Heart right ventricle (tissue), 16 donors: ENCODE data around the gene ECT2. TPM values are rescaled to one million over a fixed set of nuclear protein-coding genes. Genes with fewer than 3 reads are reported as not detected.
"Not testable (repeated sequence)": the region's sequence is repeated elsewhere in the genome, so short reads cannot be mapped to it uniquely, and the experiment has no call there.

ENCODE experiments used
- ATAC-seq, 8 donors: fragments of 200-7000 bp; cut with Tn5 transposase; one replicate each; pipeline ENCODE4 v1.9.1; 2020; ENCODE audit warnings: mild to moderate bottlenecking in 8 of 8, moderate library complexity in 8 of 8, moderate number of reproducible peaks in 1 of 8
- DNase-seq, 2 donors: peaks; one replicate each; pipeline ENCODE4 v3.0.0-alpha.2; 2020
- H3K27ac ChIP-seq, 10 donors: fragments of 200-600 bp; sonication (generic) in 2 of 10; one replicate each; pipeline versions ENCODE4 v1.5.0 to v1.8.0; 2020 to 2022; ENCODE audit warnings: mild to moderate bottlenecking in 3 of 10
- H3K27me3 ChIP-seq, 7 donors: fragments of 200-600 bp; one replicate each; pipeline ENCODE4 v1.8.0; 2021 to 2022; ENCODE audit warnings: mild to moderate bottlenecking in 2 of 7
- H3K36me3 ChIP-seq, 9 donors: fragments of 200-600 bp; sonication (generic) in 1 of 9; one replicate each; pipeline versions ENCODE4 v1.5.0 to v1.8.0; 2020 to 2022; ENCODE audit warnings: mild to moderate bottlenecking in 2 of 9
- H3K4me1 ChIP-seq, 9 donors: fragments of 200-600 bp; sonication (generic) in 1 of 9; one replicate each; pipeline versions ENCODE4 v1.5.0 to v1.8.0; 2020 to 2022; ENCODE audit warnings: mild to moderate bottlenecking in 4 of 9
- H3K4me3 ChIP-seq, 10 donors: fragments of 200-600 bp; sonication (generic) in 2 of 10; one replicate each; pipeline versions ENCODE4 v1.5.0 to v1.8.0; 2020 to 2022; ENCODE audit warnings: mild to moderate bottlenecking in 7 of 10, moderate library complexity in 2 of 10
- H3K9me3 ChIP-seq, 11 donors: fragments of 200-600 bp in 10 of 11; sonication (generic) in 2 of 11; one replicate each; pipeline versions ENCODE4 v1.5.0 to v1.8.0; 2013 to 2022; ENCODE audit warnings: mild to moderate bottlenecking in 2 of 11, control low read depth in 1 of 11, moderate library complexity in 1 of 11
- WGBS, 2 donors: extraction: QIAGEN DNeasy Blood & Tissue Kit; methylation state at CpG; one replicate each; pipeline ENCODE4 v1.1.7; 2013; ENCODE audit warnings: inconsistent platforms in 1 of 2; 5-methylcytosine and 5-hydroxymethylcytosine counted together
- intact Hi-C, 10 donors: fragments of 100-400 bp; cut with DNase I; formaldehyde crosslinking; loops; one replicate each; pipeline versions ENCODE4 v1.11.1 to v1.14.2; 2022
- polyA plus RNA-seq, 2 donors: library from polyadenylated mRNA; stranded (reverse); fragments of 200-250 nt; gene quantifications; one replicate each; pipeline ENCODE4 v1.2.3, GENCODE V29; 2013
- total RNA-seq, 10 donors: library from RNA; stranded (reverse); fragmentation: NEBNext Ultra II Directional in 3 of 10; extraction: Animal tissue kit (Norgen Biotek cat#: 25700) in 3 of 10; gene quantifications; one replicate each; pipeline versions ENCODE4 v1.2.1 to v1.2.4, GENCODE V29; 2021 to 2023
- TF ChIP-seq, protein P1 (sequence below), 9 donors: fragments of 200-600 bp; sonication (generic) in 2 of 9; IDR thresholded peaks; one replicate each; pipeline versions ENCODE4 v1.5.0 to v1.8.0; 2021 to 2022; ENCODE audit warnings: antibody characterized with exemption in 9 of 9, mild to moderate bottlenecking in 5 of 9, moderate library complexity in 1 of 9
- donor health status: Arrhythmogenic right ventricular cardiomyopathy.
- donor health status: ischemic (EF 13 %, LVEDD 7.1; RV severe dilation, severe dysfunction).
- donor health status: healthy with polysubstance abuse.
- donor health status: DM: no; HTN: yes; CAD: no.
- donor health status: DM: no; HTN: no; CAD: no.
- donor health status: ischemic (EF 25% LVEDD 6.9; RV normal size, moderate dysfunction).
- donor health status: ischemic (EF 25% LVEDD 5.7; RV mildly dilated, moderate dysfunction).
- donor health status: healthy.
- donor health status: DM: yes; HTN: yes; CAD: no.
- donor health status: Ischemic cardiomyopathy.
- donor health status: ischemic (EF 35%, LVEDD 5.7; RV mildly dilated, moderate dysfunction).
- donor health status: nonischemic (EF 11% LVEDD 7.7; RV severe dilation, severe dysfunction).
- donor health status: DM: yes; HTN: yes; CAD: no.
- donor health status: PGD.
- donor health status: ischemic (EF 29% LVEDD 5.4; RV normal size, mild dysfunction).
- donor health status: nonischemic (EF 23%, LVEDD 6.1; RV moderate dilation, normal function).

ECT2 gene
- total and polyA plus RNA-seq, 12 donors, result 2.0 to 8.0 (median 5.3) TPM

DNA sequence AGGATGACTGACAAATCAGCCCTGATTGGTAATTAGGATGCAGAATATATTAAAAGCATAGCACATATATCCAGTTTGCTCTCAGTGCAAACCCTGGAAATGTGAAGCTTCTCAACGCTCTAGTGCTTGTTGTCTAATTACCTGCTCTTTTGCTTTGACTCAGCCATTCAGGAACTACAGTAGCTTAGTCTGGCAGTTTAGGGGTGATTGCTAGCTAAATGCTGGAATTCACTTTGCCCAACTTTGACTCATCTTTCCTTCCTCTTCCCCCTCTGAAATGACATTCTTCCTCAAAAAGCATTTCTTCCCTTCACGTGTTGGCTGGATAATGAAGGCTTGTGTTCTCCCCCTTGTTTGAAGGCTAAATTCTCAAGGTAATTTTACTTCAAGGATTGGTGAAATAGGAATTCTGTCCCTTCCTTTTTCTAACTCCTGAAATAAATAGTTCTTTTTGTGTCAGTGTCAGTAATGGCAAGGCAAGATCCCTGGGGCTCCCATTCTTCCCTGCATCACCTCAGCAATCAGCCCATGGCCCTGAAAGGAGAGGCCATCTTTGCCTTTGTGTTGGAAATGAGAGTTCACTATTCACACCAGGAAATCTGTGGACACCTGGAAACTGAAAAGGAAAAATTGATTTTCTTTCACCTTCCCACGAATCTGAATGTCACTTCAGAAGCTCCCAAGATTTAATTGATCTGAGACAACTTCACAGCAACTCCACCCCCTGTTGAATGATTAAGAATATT is 103.6 kb downstream of the ECT2 start:
- Histone ChIP-seq H3K27me3 (no peaks in the 10 kb centered on the region), H3K4me3 (no peak overlapping the region), H3K9me3 (no peaks in the 10 kb centered on the region), H3K27ac (no peak overlapping the region), H3K4me1 (peaks cover 0 to 27% (median 18%) of the 10 kb centered on the region in 9 donors), H3K36me3 (no peaks in the 10 kb centered on the region)
- DNase-seq (no peak), ATAC-seq (no peak)
- WGBS, 2 donors, result 80 to 82% methylated on average over 3 of the region's 3 CpGs
- TF ChIP-seq, protein P1, sequence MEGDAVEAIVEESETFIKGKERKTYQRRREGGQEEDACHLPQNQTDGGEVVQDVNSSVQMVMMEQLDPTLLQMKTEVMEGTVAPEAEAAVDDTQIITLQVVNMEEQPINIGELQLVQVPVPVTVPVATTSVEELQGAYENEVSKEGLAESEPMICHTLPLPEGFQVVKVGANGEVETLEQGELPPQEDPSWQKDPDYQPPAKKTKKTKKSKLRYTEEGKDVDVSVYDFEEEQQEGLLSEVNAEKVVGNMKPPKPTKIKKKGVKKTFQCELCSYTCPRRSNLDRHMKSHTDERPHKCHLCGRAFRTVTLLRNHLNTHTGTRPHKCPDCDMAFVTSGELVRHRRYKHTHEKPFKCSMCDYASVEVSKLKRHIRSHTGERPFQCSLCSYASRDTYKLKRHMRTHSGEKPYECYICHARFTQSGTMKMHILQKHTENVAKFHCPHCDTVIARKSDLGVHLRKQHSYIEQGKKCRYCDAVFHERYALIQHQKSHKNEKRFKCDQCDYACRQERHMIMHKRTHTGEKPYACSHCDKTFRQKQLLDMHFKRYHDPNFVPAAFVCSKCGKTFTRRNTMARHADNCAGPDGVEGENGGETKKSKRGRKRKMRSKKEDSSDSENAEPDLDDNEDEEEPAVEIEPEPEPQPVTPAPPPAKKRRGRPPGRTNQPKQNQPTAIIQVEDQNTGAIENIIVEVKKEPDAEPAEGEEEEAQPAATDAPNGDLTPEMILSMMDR (IDR thresholded peaks at IDR 0.05), result no peak
- intact Hi-C loops, result no loop called here

DNA sequence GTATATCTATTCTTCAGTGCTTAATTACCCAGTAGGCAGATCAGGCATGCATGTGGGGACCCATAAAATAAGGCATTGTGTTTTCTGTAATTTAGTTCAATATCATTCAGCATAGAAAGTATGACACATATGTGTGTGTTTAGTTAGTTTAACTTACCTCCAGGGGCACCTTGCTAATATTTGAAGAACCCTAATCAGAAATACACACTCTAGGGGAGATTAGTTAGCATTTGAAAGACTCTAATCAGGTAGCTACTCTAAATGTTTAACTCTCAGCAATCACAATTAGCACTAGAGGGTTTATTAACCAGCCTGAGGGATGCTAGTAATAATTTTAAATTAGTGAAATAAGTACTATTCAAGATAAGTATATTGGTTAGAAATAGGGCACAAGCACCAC is 104.5 kb downstream of the ECT2 start:
- TF ChIP-seq, protein P1 (IDR thresholded peaks at IDR 0.05), result no peak
- no peaks in the 10 kb centered on the region for H3K36me3 ChIP-seq
- DNase-seq, result no peak
- intact Hi-C loops, result no loop called here
- H3K4me3 ChIP-seq, result no peak overlapping the region
- H3K9me3 ChIP-seq, result no peaks in the 10 kb centered on the region
- peaks cover 0 to 27% (median 18%) of the 10 kb centered on the region in 9 donors for H3K4me1 ChIP-seq
- no peak overlapping the region for H3K27ac ChIP-seq
- ATAC-seq, result no peak
- H3K27me3 ChIP-seq, result no peaks in the 10 kb centered on the region

DNA sequence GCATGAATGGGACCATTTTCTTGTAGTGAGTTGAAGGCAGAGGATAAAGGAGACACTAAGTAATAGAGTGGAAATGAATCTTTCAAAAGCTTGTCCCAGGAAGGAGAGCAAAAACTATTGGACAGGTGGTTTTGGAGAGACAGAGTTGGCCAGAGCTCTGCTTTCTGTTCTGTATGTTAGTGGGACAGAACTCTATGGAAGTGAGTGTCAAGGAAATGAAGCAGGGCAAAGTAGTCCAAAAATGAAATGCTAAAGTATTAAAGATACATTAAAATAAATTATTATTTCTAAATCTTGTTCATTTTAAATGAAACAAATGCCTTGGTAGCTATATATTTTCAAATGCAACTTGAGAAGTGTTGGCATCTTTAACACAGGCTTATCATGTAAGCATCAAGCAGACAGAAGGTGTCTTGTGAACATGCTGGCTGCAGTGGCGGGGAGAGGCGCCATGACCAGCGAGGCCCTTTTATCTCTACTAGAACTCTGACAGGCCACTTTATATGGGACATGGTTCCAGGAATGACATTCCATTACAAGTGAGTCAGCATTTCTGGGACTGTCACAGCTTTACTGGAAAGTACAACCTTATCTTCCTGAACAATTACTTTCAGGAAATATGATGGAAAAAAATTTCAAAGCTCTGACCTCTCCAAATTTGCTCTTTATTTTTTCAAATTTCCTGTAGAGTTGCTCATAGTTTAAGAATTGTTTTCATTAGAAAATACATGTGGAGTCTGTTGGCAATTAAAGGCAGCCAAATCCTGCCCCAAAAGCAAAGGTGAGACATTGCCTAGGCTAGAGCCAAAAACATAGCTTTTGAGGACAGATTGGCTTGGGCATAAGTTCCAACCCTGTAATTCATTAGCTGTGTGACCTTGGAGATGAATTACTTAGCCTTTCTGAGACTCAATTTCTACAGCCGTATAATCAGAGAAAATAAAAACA is 106.5 kb downstream of the ECT2 start:
- Histone ChIP-seq H3K4me3 (no peak overlapping the region), H3K4me1 (peaks cover 0 to 27% (median 18%) of the 10 kb centered on the region in 9 donors), H3K36me3 (no peaks in the 10 kb centered on the region), H3K27me3 (no peaks in the 10 kb centered on the region), H3K9me3 (no peaks in the 10 kb centered on the region), H3K27ac (peak overlapping the region in 8 of 10 donors; percentile 10 to 77 (median 60))
- intact Hi-C loops, result no loop called here
- 13 to 17% methylated on average over 4 of the region's 4 CpGs for WGBS, 2 donors
- DNase-seq, result peak; percentile 40 to 67
- TF ChIP-seq, protein P1 (IDR thresholded peaks at IDR 0.05), result no peak
- ATAC-seq, result peak; percentile 89 to 99 (median 98)

DNA sequence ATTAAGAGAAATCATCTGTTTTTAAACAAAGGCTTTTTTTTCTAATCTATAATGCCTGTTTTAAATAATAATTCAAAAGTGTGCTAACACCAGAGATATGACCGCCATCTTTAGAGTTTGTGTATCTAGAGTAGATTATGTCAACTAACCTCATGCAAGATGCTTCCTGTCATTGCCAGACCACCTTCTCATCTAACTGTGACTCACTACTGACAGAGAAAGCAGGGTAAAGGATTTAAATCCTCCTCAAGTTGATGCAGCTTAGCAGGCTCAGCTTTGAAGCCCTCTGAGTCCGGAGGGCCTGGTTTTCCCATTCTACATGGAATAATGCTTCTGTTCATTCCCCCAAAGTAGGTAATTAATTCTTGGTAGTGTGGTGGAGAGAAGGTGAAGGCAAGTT is 108.5 kb downstream of the ECT2 start:
- no peak overlapping the region for H3K4me3 ChIP-seq
- no peaks in the 10 kb centered on the region for H3K36me3 ChIP-seq
- no peaks in the 10 kb centered on the region for H3K9me3 ChIP-seq
- DNase-seq, result no peak
- intact Hi-C loops, result no loop called here
- WGBS, 2 donors, result 94 to 96% methylated on average over 2 of the region's 2 CpGs
- no peak for ATAC-seq
- H3K4me1 ChIP-seq, result peaks cover 0 to 27% (median 18%) of the 10 kb centered on the region in 9 donors
- H3K27me3 ChIP-seq, result no peaks in the 10 kb centered on the region
- TF ChIP-seq, protein P1 (IDR thresholded peaks at IDR 0.05), result no peak
- no peak overlapping the region for H3K27ac ChIP-seq

DNA sequence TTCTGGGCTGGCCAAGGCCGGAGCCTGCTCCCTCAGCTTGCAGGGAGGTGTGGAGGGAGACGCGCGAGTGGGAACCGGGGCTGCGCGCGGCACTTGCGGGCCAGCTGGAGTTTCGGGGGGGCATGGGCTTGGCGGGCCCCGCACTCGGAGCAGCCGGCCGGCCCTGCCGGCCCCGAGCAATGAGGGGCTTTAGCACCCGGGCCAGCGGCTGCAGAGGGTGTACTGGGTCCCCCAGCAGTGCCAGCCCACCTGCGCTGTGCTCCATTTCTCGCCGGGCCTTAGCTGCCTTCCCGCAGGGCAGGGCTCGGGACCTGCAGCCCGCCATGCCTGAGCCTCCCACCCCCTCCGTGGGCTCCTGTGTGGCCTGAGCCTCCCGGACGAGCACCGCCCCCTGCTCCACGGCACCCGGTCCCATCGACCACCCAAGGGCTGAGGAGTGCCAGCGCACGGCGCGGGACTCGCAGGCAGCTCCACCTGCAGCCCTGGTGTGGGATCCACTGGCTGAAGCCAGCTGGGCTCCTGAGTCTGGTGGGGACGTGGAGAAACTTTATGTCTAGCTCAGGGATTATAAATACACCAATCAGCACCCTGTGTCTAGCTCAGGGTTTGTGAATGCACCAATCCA is 116.3 kb downstream of the ECT2 start:
- 97 to 98% methylated on average over 36 to 38 of the region's 38 CpGs for WGBS, 2 donors
- H3K9me3 ChIP-seq, intact Hi-C loops, H3K36me3 ChIP-seq, DNase-seq, H3K27ac ChIP-seq, H3K4me3 ChIP-seq, H3K27me3 ChIP-seq, ATAC-seq: not testable (repeated sequence)
- H3K4me1 ChIP-seq, result peaks cover 0 to 20% (median 13%) of the 10 kb centered on the region in 9 donors
